Mammary epithelial cell (primary cell): Measurements from ENCODE around the gene PIP5K1C.

ENCODE experiments used
- EZH2 ChIP-seq: IDR thresholded peaks from 2 replicates; pipeline ENCODE4 v1.6.1; 2012; ENCODE audit warnings: low read length, inconsistent platforms, borderline replicate concordance
- TF ChIP-seq, protein P1 (sequence below), 2 donors: IDR thresholded peaks in 1 of 2; conservative IDR thresholded peaks in 1 of 2; 2 replicates each; pipeline ENCODE4 v1.5.1; 2011 to 2012; ENCODE audit warnings: inconsistent platforms in 2 of 2, low read length in 2 of 2, mild to moderate bottlenecking in 2 of 2, control low read depth in 1 of 2, low read depth in 1 of 2; ENCODE audit not compliant: insufficient read depth in 1 of 2; ENCODE audit errors: extremely low read depth in 1 of 2

DNA sequence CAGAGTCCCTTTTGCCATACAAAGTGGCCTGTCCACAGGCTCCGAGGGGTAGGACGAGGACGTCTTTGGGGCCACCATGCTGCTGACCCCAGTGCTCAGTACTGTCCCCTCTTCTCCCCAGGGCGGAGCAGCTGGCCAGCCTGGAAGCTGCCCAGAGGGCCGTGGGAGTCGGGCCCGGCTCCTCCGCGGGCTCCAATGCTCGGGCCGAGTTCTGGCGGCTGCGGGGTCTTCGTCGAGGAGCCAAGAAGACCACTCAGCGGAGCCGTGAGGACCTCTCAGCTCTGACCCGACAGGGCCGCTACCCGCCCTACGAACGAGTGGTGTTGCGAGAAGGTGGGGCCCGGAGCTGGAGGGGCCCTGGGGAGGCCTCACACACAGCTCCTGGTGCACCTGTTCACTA is 40.2 kb upstream of the PIP5K1C start:
- TF ChIP-seq, protein P1, sequence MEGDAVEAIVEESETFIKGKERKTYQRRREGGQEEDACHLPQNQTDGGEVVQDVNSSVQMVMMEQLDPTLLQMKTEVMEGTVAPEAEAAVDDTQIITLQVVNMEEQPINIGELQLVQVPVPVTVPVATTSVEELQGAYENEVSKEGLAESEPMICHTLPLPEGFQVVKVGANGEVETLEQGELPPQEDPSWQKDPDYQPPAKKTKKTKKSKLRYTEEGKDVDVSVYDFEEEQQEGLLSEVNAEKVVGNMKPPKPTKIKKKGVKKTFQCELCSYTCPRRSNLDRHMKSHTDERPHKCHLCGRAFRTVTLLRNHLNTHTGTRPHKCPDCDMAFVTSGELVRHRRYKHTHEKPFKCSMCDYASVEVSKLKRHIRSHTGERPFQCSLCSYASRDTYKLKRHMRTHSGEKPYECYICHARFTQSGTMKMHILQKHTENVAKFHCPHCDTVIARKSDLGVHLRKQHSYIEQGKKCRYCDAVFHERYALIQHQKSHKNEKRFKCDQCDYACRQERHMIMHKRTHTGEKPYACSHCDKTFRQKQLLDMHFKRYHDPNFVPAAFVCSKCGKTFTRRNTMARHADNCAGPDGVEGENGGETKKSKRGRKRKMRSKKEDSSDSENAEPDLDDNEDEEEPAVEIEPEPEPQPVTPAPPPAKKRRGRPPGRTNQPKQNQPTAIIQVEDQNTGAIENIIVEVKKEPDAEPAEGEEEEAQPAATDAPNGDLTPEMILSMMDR (conservative IDR thresholded peaks at IDR 0.05 in 1 of 2, IDR thresholded peaks at IDR 0.05 in 1 of 2; ENCODE audit: extremely low read depth in 1 of 2, insufficient read depth in 1 of 2, low read depth in 1 of 2, low read length in 2 of 2), result no peak
- TF ChIP-seq EZH2, result no peak
